DOHH2 (cell line): ENCODE results near the gene DISC1.

ENCODE experiments used
- CTCF ChIP-seq: fragments of 200-600 bp; sonication (generic); IDR thresholded peaks from one replicate; pipeline ENCODE4 v1.5.1; 2014; ENCODE audit warnings: antibody characterized with exemption, mild to moderate bottlenecking, low read depth, low read length; ENCODE audit not compliant: poor library complexity, severe bottlenecking
- EZH2phosphoT487 ChIP-seq: fragments of 200-600 bp; sonication (generic); IDR thresholded peaks from 2 replicates; pipeline ENCODE4 v1.6.1; 2017; ENCODE audit warnings: borderline replicate concordance, mild to moderate bottlenecking, antibody characterized with exemption, low read length, moderate library complexity, mixed read lengths

- TF ChIP-seq CTCF (no peak), EZH2phosphoT487 (no peak)
These were observed 422.7 kb downstream of the DISC1 start for GRCh38 chr1:232049335-232049734.
